ENCODE measurements around the gene NAMPT.

DNA sequence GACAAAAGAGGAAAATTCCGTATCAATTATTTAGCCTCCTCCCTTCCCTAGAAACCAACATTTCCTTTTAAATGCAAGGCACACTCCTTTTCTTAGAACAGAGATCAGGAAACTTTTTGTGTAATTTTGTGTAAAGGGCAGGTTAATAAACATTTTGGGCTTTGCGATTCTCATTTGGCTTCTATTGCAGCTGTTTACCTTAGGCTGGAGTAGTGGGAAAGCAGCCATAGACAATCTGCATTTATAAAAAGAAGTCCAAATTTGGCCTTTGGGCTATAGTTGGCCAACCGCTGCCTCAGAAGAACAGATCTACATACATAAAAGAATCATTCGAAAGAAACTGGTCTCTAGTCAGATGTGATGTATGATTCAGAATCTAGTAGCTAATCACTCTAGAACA, 35.3 kb downstream of the NAMPT start:
- TF ChIP-seq, protein P1, sequence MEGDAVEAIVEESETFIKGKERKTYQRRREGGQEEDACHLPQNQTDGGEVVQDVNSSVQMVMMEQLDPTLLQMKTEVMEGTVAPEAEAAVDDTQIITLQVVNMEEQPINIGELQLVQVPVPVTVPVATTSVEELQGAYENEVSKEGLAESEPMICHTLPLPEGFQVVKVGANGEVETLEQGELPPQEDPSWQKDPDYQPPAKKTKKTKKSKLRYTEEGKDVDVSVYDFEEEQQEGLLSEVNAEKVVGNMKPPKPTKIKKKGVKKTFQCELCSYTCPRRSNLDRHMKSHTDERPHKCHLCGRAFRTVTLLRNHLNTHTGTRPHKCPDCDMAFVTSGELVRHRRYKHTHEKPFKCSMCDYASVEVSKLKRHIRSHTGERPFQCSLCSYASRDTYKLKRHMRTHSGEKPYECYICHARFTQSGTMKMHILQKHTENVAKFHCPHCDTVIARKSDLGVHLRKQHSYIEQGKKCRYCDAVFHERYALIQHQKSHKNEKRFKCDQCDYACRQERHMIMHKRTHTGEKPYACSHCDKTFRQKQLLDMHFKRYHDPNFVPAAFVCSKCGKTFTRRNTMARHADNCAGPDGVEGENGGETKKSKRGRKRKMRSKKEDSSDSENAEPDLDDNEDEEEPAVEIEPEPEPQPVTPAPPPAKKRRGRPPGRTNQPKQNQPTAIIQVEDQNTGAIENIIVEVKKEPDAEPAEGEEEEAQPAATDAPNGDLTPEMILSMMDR (IDR thresholded peaks at IDR 0.05; ENCODE audit: low read depth, low read length, poor library complexity, severe bottlenecking): no peak
- no peak for TF ChIP-seq EZH2phosphoT487 (IDR thresholded peaks at IDR 0.05; ENCODE audit: borderline replicate concordance, low read length)
